ENCODE measurements around the gene NUMB. TPM values are rescaled to one million over a fixed set of nuclear protein-coding genes. Genes with fewer than 3 reads are reported as not detected.
A peak's percentile ranks its signal among the peaks of the same experiment; 100 is the strongest.

Gene NUMB
- total and polyA plus RNA-seq, 2 of the 13 experiments (the other 11 are each of a cell fraction or from before 2014, with no cell fraction given) = 20.3 to 71.1 TPM

DNA sequence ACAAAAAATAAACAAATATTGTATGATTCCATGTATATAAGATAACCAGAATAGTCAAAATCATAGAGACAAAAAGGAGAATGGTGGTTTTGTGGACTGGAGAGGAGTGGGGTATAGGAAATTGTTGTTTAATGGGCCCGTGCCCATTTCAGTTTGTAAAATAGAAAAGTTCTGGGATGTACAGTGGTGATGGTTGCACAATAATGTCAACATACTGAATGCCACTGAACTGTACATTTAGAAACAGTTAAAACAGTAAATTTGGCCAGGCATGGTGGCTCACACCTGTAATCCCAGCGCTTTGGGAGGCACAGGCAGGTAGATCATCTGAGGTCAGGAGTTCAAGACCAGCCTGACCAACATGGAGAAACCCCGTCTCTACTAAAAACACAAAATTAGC, 40.1 kb downstream of the NUMB start:
- no peak for DNase-seq (ENCODE audit: low spot score)
- FAIRE-seq = no peak
- Histone ChIP-seq H3K79me2 (ENCODE audit: insufficient read depth, low read length) (peaks cover 66% of the 10 kb centered on the region), H2AFZ (ENCODE audit: low read length) (no peak overlapping the region), H3K9me3 (ENCODE audit: low read length) (no peaks in the 10 kb centered on the region), H4K20me1 (ENCODE audit: insufficient read depth, low read length) (0 out of 2 replicates have a peak, but pooled peaks cover 4% of the 10 kb centered on the region), H3K27ac (ENCODE audit: extremely low read length, insufficient read depth, low read length) (no peak overlapping the region), H3K4me3 (replicated peaks in 1 of 3; ENCODE audit: insufficient read depth in 1 of 3, low read depth in 2 of 3, low read length in 3 of 3) (no peak overlapping the region), H3K27me3 (ENCODE audit: control insufficient read depth in 1 of 2, insufficient read depth in 2 of 2, low read length in 2 of 2) (no peaks in the 10 kb centered on the region), H3K4me1 (ENCODE audit: insufficient read depth, low read length) (peaks cover 32% of the 10 kb centered on the region), H3K9ac (ENCODE audit: insufficient read depth, low read depth, low read length) (no peak overlapping the region), H3K36me3 (replicated peaks in 1 of 2; ENCODE audit: control insufficient read depth in 1 of 2, insufficient read depth in 2 of 2, low read length in 2 of 2) (0 out of 5 replicates have a peak, but pooled peaks cover 1 to 6% of the 10 kb centered on the region in 2 experiments), H3K4me2 (ENCODE audit: low read depth, low read length) (no peak overlapping the region)
- ATAC-seq = no peak
- in situ Hi-C loops (cut with HindIII; ENCODE audit: extremely low pct_ligation_motif_present, low pct_unique_long_range_greater_than_20kb) = no loop called here
- WGBS (ENCODE audit: low lambda C conversion rate) = 89% methylated on average over 3 of the region's 3 CpGs
- POLR2A ChIA-PET = interaction anchor here (1.7 kb wide), 1 partner anchor 44 kb away, joined by 5 read pairs; no protein-coding TSS in a partner anchor
- BruUV-seq (replicated peaks) = no TSS peak
- intact Hi-C loops (cut with micrococcal nuclease; ENCODE audit: unreplicated experiment) = no loop called here
- CTCF ChIA-PET (ENCODE audit: low intra/inter-chr PET ratio, low total read pairs) = no interaction called here
- TF ChIP-seq ZNF607 (CRISPR knock-in tag; IDR thresholded peaks at IDR 0.05; ENCODE audit: borderline replicate concordance) (no peak), FOXK1 (CRISPR knock-in tag; IDR thresholded peaks at IDR 0.05; ENCODE audit: borderline replicate concordance, low read depth) (0 out of 2 replicates have a peak, but pooled peaks have one; percentile 21), HOXA7 (CRISPR knock-in tag; IDR thresholded peaks at IDR 0.05) (no peak), NBN (conservative IDR thresholded peaks at IDR 0.05) (no peak), GATAD2A (CRISPR knock-in tag; IDR thresholded peaks at IDR 0.05) (peak; percentile 19; the same call in 1 of the 2 replicates), SETDB1 (CRISPR knock-in tag; IDR thresholded peaks at IDR 0.05; ENCODE audit: borderline replicate concordance) (no peak), ADNP (CRISPR knock-in tag; IDR thresholded peaks at IDR 0.05) (no peak), ZNF766 (CRISPR knock-in tag; IDR thresholded peaks at IDR 0.05; ENCODE audit: borderline replicate concordance) (no peak), KMT2B (CRISPR knock-in tag; IDR thresholded peaks at IDR 0.05) (no peak), TOPORS (CRISPR knock-in tag; IDR thresholded peaks at IDR 0.05) (no peak), STAG1 (CRISPR knock-in tag; IDR thresholded peaks at IDR 0.05) (no peak), ZNF460 (CRISPR knock-in tag; IDR thresholded peaks at IDR 0.05; ENCODE audit: borderline replicate concordance) (peak; percentile 82), SIN3B (IDR thresholded peaks at IDR 0.05; ENCODE audit: low read length) (no peak)
- TF ChIP-seq, protein P1, sequence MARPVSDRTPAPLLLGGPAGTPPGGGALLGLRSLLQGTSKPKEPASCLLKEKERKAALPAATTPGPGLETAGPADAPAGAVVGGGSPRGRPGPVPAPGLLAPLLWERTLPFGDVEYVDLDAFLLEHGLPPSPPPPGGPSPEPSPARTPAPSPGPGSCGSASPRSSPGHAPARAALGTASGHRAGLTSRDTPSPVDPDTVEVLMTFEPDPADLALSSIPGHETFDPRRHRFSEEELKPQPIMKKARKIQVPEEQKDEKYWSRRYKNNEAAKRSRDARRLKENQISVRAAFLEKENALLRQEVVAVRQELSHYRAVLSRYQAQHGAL (CRISPR knock-in tag; IDR thresholded peaks at IDR 0.05; ENCODE audit: not compliant biosample characterization) = no peak
- TF ChIP-seq, protein P2, sequence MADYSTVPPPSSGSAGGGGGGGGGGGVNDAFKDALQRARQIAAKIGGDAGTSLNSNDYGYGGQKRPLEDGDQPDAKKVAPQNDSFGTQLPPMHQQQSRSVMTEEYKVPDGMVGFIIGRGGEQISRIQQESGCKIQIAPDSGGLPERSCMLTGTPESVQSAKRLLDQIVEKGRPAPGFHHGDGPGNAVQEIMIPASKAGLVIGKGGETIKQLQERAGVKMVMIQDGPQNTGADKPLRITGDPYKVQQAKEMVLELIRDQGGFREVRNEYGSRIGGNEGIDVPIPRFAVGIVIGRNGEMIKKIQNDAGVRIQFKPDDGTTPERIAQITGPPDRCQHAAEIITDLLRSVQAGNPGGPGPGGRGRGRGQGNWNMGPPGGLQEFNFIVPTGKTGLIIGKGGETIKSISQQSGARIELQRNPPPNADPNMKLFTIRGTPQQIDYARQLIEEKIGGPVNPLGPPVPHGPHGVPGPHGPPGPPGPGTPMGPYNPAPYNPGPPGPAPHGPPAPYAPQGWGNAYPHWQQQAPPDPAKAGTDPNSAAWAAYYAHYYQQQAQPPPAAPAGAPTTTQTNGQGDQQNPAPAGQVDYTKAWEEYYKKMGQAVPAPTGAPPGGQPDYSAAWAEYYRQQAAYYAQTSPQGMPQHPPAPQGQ (CRISPR knock-in tag; IDR thresholded peaks at IDR 0.05; ENCODE audit: borderline replicate concordance) = no peak
- TF ChIP-seq, protein P3, sequence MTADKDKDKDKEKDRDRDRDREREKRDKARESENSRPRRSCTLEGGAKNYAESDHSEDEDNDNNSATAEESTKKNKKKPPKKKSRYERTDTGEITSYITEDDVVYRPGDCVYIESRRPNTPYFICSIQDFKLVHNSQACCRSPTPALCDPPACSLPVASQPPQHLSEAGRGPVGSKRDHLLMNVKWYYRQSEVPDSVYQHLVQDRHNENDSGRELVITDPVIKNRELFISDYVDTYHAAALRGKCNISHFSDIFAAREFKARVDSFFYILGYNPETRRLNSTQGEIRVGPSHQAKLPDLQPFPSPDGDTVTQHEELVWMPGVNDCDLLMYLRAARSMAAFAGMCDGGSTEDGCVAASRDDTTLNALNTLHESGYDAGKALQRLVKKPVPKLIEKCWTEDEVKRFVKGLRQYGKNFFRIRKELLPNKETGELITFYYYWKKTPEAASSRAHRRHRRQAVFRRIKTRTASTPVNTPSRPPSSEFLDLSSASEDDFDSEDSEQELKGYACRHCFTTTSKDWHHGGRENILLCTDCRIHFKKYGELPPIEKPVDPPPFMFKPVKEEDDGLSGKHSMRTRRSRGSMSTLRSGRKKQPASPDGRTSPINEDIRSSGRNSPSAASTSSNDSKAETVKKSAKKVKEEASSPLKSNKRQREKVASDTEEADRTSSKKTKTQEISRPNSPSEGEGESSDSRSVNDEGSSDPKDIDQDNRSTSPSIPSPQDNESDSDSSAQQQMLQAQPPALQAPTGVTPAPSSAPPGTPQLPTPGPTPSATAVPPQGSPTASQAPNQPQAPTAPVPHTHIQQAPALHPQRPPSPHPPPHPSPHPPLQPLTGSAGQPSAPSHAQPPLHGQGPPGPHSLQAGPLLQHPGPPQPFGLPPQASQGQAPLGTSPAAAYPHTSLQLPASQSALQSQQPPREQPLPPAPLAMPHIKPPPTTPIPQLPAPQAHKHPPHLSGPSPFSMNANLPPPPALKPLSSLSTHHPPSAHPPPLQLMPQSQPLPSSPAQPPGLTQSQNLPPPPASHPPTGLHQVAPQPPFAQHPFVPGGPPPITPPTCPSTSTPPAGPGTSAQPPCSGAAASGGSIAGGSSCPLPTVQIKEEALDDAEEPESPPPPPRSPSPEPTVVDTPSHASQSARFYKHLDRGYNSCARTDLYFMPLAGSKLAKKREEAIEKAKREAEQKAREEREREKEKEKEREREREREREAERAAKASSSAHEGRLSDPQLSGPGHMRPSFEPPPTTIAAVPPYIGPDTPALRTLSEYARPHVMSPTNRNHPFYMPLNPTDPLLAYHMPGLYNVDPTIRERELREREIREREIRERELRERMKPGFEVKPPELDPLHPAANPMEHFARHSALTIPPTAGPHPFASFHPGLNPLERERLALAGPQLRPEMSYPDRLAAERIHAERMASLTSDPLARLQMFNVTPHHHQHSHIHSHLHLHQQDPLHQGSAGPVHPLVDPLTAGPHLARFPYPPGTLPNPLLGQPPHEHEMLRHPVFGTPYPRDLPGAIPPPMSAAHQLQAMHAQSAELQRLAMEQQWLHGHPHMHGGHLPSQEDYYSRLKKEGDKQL (CRISPR knock-in tag; IDR thresholded peaks at IDR 0.05; ENCODE audit: low read depth) = no peak
- TF ChIP-seq, protein P4, sequence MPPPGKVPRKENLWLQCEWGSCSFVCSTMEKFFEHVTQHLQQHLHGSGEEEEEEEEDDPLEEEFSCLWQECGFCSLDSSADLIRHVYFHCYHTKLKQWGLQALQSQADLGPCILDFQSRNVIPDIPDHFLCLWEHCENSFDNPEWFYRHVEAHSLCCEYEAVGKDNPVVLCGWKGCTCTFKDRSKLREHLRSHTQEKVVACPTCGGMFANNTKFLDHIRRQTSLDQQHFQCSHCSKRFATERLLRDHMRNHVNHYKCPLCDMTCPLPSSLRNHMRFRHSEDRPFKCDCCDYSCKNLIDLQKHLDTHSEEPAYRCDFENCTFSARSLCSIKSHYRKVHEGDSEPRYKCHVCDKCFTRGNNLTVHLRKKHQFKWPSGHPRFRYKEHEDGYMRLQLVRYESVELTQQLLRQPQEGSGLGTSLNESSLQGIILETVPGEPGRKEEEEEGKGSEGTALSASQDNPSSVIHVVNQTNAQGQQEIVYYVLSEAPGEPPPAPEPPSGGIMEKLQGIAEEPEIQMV (CRISPR knock-in tag; IDR thresholded peaks at IDR 0.05; ENCODE audit: low read depth) = no peak
